HG03139 (cell line): ENCODE data around the gene PLEKHG7.
"Not testable (repeated sequence)": the region's sequence is repeated elsewhere in the genome, so short reads cannot be mapped to it uniquely, and the experiment has no call there.

ENCODE experiments used
- ATAC-seq: cut with Tn5 transposase; IDR thresholded peaks from one replicate; pipeline ENCODE4 v1.9.1; 2021; ENCODE audit not compliant: unreplicated experiment

The PLEKHG7 gene

DNA sequence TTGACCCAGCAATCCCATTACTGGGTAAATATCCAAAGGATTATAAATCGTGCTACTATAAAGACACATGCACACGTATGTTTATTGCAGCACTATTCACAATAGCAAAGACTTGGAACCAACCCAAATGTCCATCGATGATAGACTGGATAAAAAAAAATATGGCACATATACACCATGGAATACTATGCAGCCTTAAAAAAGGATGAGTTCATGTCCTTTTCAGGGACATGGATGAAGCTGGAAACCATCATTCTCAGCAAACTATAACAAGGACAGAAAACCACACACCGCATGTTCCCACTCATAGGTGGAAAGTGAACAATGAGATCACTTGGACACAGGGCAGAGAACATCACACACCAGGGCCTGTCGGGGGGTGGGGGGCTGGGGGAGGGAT, 91.6 kb downstream of the PLEKHG7 start:
- ATAC-seq = not testable (repeated sequence)

- no peak for ATAC-seq
These were observed 92.0 kb downstream of the PLEKHG7 start for GRCh38 chr12:92794814-92795213.

GRCh38 chr12:92796650-92797049, 93.9 kb downstream of the PLEKHG7 start:
- no peak for ATAC-seq

DNA sequence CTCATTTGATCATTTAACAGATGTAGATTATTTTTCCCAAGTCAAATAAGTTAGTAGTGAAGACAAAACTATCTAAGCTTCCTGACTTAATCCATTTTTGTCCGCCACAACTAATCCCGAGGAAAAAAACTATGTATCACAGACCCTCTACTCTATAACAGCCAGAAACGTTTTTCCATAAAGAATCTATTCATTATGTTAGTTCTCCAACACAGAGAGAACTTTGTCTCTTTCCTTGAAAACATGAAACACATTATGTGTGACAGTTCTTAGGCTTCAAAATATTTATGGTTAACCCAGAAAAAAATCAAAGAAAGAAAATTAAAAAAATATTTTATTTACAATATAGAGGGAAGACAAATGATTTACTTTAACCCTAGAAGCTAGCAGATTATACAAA, 100.1 kb downstream of the PLEKHG7 start:
- ATAC-seq = no peak

DNA sequence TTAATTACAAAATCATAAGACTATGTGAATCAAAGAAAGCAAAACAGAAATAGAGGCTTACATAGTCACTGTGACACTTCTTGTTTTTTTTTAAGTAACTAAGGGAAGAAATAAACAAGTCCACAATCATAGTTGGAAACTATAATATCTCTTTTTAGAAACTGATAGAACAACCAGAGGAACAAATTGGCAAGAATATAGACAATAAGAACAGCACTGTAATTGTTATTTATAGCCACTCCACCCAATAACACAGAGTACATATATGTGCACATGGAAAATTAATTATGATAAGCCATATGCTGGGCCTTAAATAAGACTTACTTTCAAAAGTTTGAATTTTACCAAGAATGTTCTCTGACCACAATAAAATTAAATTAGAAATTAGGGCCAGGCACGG, 101.1 kb downstream of the PLEKHG7 start:
- ATAC-seq = no peak

DNA sequence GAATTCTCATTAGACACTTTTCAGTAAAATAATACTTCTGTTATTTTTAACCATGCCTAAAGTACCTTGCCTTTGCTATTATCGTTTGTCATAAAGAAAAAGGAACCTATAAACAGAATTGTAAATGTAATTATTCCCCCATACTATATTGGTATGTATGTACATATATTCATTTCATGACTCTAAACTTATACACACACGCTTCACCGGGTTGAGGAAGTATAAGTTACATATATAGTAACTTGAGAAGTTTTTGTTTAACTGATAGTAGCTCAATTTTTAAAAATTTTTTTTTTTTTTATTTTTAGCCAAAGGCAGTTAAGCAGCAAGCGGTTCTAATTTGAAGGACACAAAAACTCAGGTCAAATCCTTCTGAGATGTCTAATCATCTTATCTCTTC, 107.6 kb downstream of the PLEKHG7 start:
- peak; percentile 58 for ATAC-seq

GRCh38 chr12:92814584-92814983, 111.8 kb downstream of the PLEKHG7 start:
- ATAC-seq = no peak

- no peak for ATAC-seq
These were observed 118.4 kb downstream of the PLEKHG7 start for GRCh38 chr12:92821142-92821541.
